GM21360 (cell line): ENCODE results near the gene ACHE.
"Not testable (repeated sequence)": the region's sequence is repeated elsewhere in the genome, so short reads cannot be mapped to it uniquely, and the experiment has no call there.

Source experiments
- ATAC-seq: cut with Tn5 transposase; IDR thresholded peaks from one replicate; pipeline ENCODE4 v1.9.1; 2021; ENCODE audit warnings: mild to moderate bottlenecking, moderate library complexity; ENCODE audit not compliant: unreplicated experiment

Gene ACHE

GRCh38 chr7:100865938-100866728, 29.6 kb downstream of the ACHE start:
- no peak for ATAC-seq

GRCh38 chr7:100865372-100865911, 30.2 kb downstream of the ACHE start:
- no peak for ATAC-seq

GRCh38 chr7:100864263-100864845, 31.3 kb downstream of the ACHE start:
- no peak for ATAC-seq

GRCh38 chr7:100863406-100863950, 32.2 kb downstream of the ACHE start:
- no peak for ATAC-seq

- ATAC-seq, result no peak
Measured at GRCh38 chr7:100861616-100861985, 34.1 kb downstream of the ACHE start.

- ATAC-seq, result no peak
Measured at GRCh38 chr7:100860702-100861615, 34.7 kb downstream of the ACHE start.

- ATAC-seq, result no peak
Measured at GRCh38 chr7:100859856-100860255, 35.8 kb downstream of the ACHE start.

- ATAC-seq, result no peak
Measured at GRCh38 chr7:100856871-100857282, 38.8 kb downstream of the ACHE start.

- ATAC-seq, result no peak
Measured at GRCh38 chr7:100855515-100855914, 40.2 kb downstream of the ACHE start.

- ATAC-seq, result not testable (repeated sequence)
Measured at GRCh38 chr7:100854899-100855298, 40.8 kb downstream of the ACHE start.

GRCh38 chr7:100854146-100854895, 41.4 kb downstream of the ACHE start:
- no peak for ATAC-seq

GRCh38 chr7:100852048-100852872, 43.4 kb downstream of the ACHE start, which contains the start of gene SLC12A9:
Gene SLC12A9, plus strand, starts transcription at chr7:100852713. Its CDS starts 1,485 bp downstream, at chr7:100854198.
- peak; percentile 69 for ATAC-seq

GRCh38 chr7:100847360-100847759, 48.3 kb downstream of the ACHE start:
- no peak for ATAC-seq

- no peak for ATAC-seq
Measured at GRCh38 chr7:100840470-100841100, 55.1 kb downstream of the ACHE start.
